ENCODE measurements around the gene FXYD6.

Gene FXYD6

GRCh38 chr11:117907276-117908108 is 31.0 kb upstream of the FXYD6 start:
- no peak for TF ChIP-seq CTCF (IDR thresholded peaks at IDR 0.05; ENCODE audit: extremely low read depth, insufficient read depth, missing control alignments)
- peak; percentile 51 for DNase-seq (ENCODE audit: low spot score)
- in situ Hi-C loops (cut with MboI; ENCODE audit: low pct_unique_long_range_greater_than_20kb, low sequenced_read_pairs, unreplicated experiment): no loop called here

- in situ Hi-C loops (cut with MboI; ENCODE audit: low pct_unique_long_range_greater_than_20kb, low sequenced_read_pairs, unreplicated experiment): no loop called here
- TF ChIP-seq CTCF (IDR thresholded peaks at IDR 0.05; ENCODE audit: extremely low read depth, insufficient read depth, missing control alignments): no peak
- DNase-seq (ENCODE audit: low spot score): no peak
These were observed 30.3 kb upstream of the FXYD6 start for GRCh38 chr11:117906710-117907109.

GRCh38 chr11:117906126-117906525 is 29.7 kb upstream of the FXYD6 start:
- no peak for TF ChIP-seq CTCF (IDR thresholded peaks at IDR 0.05; ENCODE audit: extremely low read depth, insufficient read depth, missing control alignments)
- in situ Hi-C loops (cut with MboI; ENCODE audit: low pct_unique_long_range_greater_than_20kb, low sequenced_read_pairs, unreplicated experiment): no loop called here
- no peak for DNase-seq (ENCODE audit: low spot score)

- DNase-seq (ENCODE audit: low spot score): no peak
- in situ Hi-C loops (cut with MboI; ENCODE audit: low pct_unique_long_range_greater_than_20kb, low sequenced_read_pairs, unreplicated experiment): no loop called here
- TF ChIP-seq CTCF (IDR thresholded peaks at IDR 0.05; ENCODE audit: extremely low read depth, insufficient read depth, missing control alignments): no peak
These were observed 29.1 kb upstream of the FXYD6 start for GRCh38 chr11:117905524-117905923.

- in situ Hi-C loops (cut with MboI; ENCODE audit: low pct_unique_long_range_greater_than_20kb, low sequenced_read_pairs, unreplicated experiment): no loop called here
- no peak for DNase-seq (ENCODE audit: low spot score)
- no peak for TF ChIP-seq CTCF (IDR thresholded peaks at IDR 0.05; ENCODE audit: extremely low read depth, insufficient read depth, missing control alignments)
These were observed 27.3 kb upstream of the FXYD6 start for GRCh38 chr11:117903505-117904382.

GRCh38 chr11:117902001-117902845 is 25.8 kb upstream of the FXYD6 start:
- in situ Hi-C loops (cut with MboI; ENCODE audit: low pct_unique_long_range_greater_than_20kb, low sequenced_read_pairs, unreplicated experiment): no loop called here
- no peak for TF ChIP-seq CTCF (IDR thresholded peaks at IDR 0.05; ENCODE audit: extremely low read depth, insufficient read depth, missing control alignments)
- DNase-seq (ENCODE audit: low spot score): no peak

Measured in GM13977 (cell line).